ENCODE measurements around the gene PLK3. TPM values are rescaled to one million over a fixed set of nuclear protein-coding genes. Genes with fewer than 3 reads are reported as not detected.
A peak's percentile ranks its signal among the peaks of the same experiment; 100 is the strongest.
"Not testable (repeated sequence)": the region's sequence is repeated elsewhere in the genome, so short reads cannot be mapped to it uniquely, and the experiment has no call there.

Gene PLK3
- total RNA-seq, 6 experiments from 2014 or later, result 1.8 to 5.3 (median 3.6) TPM

DNA sequence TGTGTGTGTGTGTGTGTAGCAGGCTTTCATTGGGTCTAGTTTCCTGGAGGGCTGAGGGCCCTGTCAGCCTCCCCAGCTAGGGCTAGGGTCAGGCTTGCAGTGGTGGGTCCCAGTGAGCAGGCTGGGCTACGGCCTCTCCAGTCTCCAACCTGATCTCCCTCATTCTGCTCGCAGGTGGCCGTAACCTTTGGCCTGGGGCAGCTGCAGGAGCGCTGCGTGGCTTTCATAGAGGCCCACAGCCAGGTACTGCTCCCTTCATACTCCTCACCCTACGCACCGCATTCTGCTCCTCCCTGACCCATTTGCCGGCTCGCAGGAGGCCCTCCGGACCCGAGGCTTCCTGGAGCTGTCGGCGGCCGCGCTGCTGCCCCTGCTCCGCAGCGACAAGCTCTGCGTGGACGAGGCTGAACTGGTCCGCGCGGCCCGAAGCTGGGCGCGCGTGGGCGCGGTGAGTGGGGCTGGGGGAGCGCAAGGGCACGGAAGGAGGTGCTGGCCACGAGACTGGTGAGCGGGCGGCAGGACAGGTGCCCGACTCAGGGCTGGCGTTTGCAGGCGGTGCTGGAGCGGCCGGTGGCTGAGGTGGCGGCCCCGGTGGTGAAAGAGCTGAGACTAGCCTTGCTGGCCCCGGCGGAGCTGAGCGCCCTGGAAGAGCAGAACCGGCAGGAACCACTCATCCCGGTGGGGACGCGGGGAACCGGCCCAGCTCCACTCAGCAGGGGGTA lies 12.8 kb downstream of the PLK3 start:
- WGBS (ENCODE audit: insufficient coverage, low coverage, low lambda C conversion rate, missing lambda C conversion rate), result 44% methylated on average over 27 of the region's 48 CpGs
- ATAC-seq, result peak; percentile 13 to 55 (median 46)

DNA sequence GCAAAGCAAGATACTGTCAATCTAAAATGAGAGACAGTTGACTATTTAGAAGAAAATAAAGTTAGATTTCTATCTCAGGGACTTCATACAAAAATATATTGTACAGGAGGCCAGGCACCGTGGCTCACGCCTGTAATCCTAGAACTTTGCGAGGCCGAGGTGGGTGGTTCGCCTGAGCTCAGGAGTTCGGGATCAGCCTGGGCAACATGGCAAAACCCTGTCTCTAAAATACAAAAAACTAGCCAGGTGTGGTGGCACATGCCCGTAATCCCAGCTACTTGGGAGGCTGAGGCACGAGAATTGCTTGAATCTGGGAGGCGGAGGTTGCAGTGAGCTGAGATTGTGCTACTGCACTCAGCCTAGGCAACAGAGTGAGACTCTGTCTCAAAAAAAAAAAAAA lies 15.7 kb downstream of the PLK3 start:
- 91% methylated on average over 7 of the region's 9 CpGs for WGBS (ENCODE audit: insufficient coverage, low coverage, low lambda C conversion rate, missing lambda C conversion rate)
- H3K4me3 ChIP-seq; H3K36me3 ChIP-seq; H3K27me3 ChIP-seq; H3K27ac ChIP-seq; H3K9me3 ChIP-seq; ATAC-seq; intact Hi-C loops (cut with DNase I): not testable (repeated sequence)
- H3K4me1 ChIP-seq, result peaks cover 0 to 14% (median 0%) of the 10 kb centered on the region in 4 donors
- DNase-seq, result peak; percentile 13 to 35 (median 23)

More for the DNA sequence above, 12.8 kb downstream of the PLK3 start:
- Histone ChIP-seq H3K27me3 (no peaks in the 10 kb centered on the region), H3K4me1 (peaks cover 0 to 34% (median 15%) of the 10 kb centered on the region in 4 donors), H3K4me3 (peak overlapping the region; percentile 55 to 82 (median 80)), H3K27ac (peak overlapping the region; percentile 71 to 80 (median 72)), H3K9me3 (no peaks in the 10 kb centered on the region), H3K36me3 (no peaks in the 10 kb centered on the region)
- TF ChIP-seq, protein P1, sequence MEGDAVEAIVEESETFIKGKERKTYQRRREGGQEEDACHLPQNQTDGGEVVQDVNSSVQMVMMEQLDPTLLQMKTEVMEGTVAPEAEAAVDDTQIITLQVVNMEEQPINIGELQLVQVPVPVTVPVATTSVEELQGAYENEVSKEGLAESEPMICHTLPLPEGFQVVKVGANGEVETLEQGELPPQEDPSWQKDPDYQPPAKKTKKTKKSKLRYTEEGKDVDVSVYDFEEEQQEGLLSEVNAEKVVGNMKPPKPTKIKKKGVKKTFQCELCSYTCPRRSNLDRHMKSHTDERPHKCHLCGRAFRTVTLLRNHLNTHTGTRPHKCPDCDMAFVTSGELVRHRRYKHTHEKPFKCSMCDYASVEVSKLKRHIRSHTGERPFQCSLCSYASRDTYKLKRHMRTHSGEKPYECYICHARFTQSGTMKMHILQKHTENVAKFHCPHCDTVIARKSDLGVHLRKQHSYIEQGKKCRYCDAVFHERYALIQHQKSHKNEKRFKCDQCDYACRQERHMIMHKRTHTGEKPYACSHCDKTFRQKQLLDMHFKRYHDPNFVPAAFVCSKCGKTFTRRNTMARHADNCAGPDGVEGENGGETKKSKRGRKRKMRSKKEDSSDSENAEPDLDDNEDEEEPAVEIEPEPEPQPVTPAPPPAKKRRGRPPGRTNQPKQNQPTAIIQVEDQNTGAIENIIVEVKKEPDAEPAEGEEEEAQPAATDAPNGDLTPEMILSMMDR (IDR thresholded peaks at IDR 0.05), result no peak
- TF ChIP-seq POLR2A (IDR thresholded peaks at IDR 0.05), result peak; percentile 3
- intact Hi-C loops (cut with DNase I), result no loop called here
- DNase-seq, result peak in 2 of 3 donors; percentile 71 to 72

DNA sequence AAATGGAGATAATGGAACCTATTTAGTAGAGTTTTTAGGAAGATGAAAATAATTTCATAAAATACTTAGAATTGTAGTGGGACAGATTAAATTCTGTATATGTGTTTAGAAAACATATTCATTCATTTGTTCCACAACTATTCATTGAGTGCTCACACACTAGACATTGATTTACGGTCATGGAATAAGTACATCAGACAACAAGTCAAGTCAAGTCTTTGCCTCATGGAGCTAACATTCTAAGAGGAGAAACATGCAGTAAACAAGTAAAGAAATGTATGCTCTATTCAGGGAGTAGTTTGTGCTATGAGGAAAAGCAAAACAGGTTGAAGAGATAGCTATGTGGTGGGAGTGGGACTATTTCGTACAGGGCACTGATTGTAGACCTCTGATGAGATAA lies 17.1 kb downstream of the PLK3 start:
- no peaks in the 10 kb centered on the region for H3K27me3 ChIP-seq
- no peak overlapping the region for H3K4me3 ChIP-seq
- DNase-seq (no peak), ATAC-seq (no peak)
- no peaks in the 10 kb centered on the region for H3K36me3 ChIP-seq
- H3K9me3 ChIP-seq, result no peaks in the 10 kb centered on the region
- H3K27ac ChIP-seq, result no peak overlapping the region
- intact Hi-C loops (cut with DNase I), result no loop called here
- TF ChIP-seq, protein P1 (IDR thresholded peaks at IDR 0.05), result no peak
- no peak for TF ChIP-seq POLR2A (IDR thresholded peaks at IDR 0.05)
- H3K4me1 ChIP-seq, result peaks cover 0 to 13% (median 0%) of the 10 kb centered on the region in 4 donors
- 92% methylated on average over 2 of the region's 2 CpGs for WGBS (ENCODE audit: insufficient coverage, low coverage, low lambda C conversion rate, missing lambda C conversion rate)

DNA sequence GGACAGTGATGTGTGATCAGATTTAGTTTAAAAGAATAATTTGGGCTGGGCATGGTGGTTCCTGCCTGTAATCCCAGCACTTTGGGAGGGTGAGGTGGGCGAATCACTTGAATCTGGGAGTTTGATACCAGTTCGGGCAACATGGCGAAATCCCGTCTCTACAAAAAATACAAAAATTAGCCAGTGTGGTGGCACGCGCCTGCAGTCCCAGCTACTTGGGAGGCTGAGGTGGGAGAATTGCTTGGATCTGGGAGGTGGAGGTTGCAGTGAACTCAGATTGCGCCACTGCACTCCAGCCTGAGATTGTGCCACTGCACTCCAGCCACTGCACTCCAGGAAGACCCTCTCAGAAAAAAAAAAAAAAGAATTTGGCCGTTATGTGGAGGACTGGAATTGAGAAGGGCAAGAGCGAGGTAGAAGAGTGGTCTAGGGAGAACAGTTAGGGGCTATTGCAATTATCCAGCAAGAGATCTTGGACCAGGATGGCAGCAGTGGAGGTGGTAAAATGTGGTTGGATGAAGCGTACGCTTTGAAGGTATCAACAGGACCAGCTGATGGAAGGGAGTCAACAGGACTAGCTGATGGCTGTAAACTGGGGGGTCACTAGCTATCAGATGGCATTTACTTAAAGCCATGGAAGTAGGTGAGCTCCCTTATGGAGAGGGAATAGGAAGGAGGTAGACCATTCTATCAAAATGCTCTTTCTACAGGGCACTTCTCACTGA lies 17.8 kb downstream of the PLK3 start:
- 99% methylated on average over 8 of the region's 11 CpGs for WGBS (ENCODE audit: insufficient coverage, low coverage, low lambda C conversion rate, missing lambda C conversion rate)

More for the DNA sequence above, 17.8 kb downstream of the PLK3 start:
- no peaks in the 10 kb centered on the region for H3K36me3 ChIP-seq
- DNase-seq (peak; percentile 8 to 28 (median 15)), ATAC-seq (no peak)
- TF ChIP-seq, protein P1 (IDR thresholded peaks at IDR 0.05), result no peak
- no peak for TF ChIP-seq POLR2A (IDR thresholded peaks at IDR 0.05)
- H3K27ac ChIP-seq, result no peak overlapping the region
- no peaks in the 10 kb centered on the region for H3K27me3 ChIP-seq
- intact Hi-C loops (cut with DNase I), result no loop called here
- H3K9me3 ChIP-seq, result no peaks in the 10 kb centered on the region
- no peak overlapping the region for H3K4me3 ChIP-seq
- H3K4me1 ChIP-seq, result peaks cover 0 to 10% (median 0%) of the 10 kb centered on the region in 4 donors

All from right lobe of liver (tissue), 6 donors.